Frontal cortex (tissue), 4 donors: ENCODE measurements around the gene RNF157. TPM values are rescaled to one million over a fixed set of nuclear protein-coding genes. Genes with fewer than 3 reads are reported as not detected.

ENCODE experiments used
- DNase-seq, 2 donors: peaks; one replicate each; pipeline ENCODE4 v3.0.0; 2012; ENCODE audit warnings: low spot score in 2 of 2
- FAIRE-seq: peaks from 2 replicates; lab custom pipeline; 2012; peaks lifted over from hg19 to GRCh38; lab: Jason Lieb, UNC
- total RNA-seq: library from RNA; depleted of rRNA; stranded (reverse); fragments of >200 nt; gene quantifications from one replicate; pipeline ENCODE4 v1.2.3, GENCODE V29; 2014
- donor health status: control.
- donor health status: control.
- donor health status: control.

Gene RNF157
- 18.3 TPM for total RNA-seq

- DNase-seq (peak; percentile 92 to 95), FAIRE-seq (no peak)
Measured at GRCh38 chr17:76240461-76241203, at the start of gene RNF157. Gene RNF157 (minus strand): TSS chr17:76240493. CDS start chr17:76240240, 253 bp downstream.

GRCh38 chr17:76281573-76282371 lies 41.5 kb upstream of the RNF157 start:
- FAIRE-seq (no peak), DNase-seq (no peak)

DNA sequence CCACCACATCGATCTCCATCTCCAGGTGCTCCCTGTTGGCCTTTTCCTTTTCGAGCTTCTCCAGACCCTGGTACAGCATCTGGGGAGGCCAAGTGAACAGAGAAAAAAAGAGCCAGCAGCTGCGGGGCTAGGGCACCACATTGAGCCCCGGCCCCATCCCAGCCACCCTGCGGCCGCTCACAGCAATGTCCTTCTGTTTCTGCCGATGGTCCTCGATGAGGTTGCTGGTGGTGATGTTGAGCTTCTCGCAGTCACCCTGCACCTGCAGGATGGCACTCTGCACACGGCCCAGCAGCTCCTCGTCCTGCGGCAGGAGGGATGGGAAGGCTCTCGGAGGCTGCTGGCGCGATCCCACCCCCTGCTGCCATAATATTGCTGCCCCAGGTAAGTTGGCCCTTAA lies 40.4 kb upstream of the RNF157 start:
- FAIRE-seq, result no peak

GRCh38 chr17:76279742-76280287 lies 39.5 kb upstream of the RNF157 start:
- no peak for DNase-seq
- no peak for FAIRE-seq

More for the DNA sequence above, 40.4 kb upstream of the RNF157 start:
- no peak for DNase-seq

DNA sequence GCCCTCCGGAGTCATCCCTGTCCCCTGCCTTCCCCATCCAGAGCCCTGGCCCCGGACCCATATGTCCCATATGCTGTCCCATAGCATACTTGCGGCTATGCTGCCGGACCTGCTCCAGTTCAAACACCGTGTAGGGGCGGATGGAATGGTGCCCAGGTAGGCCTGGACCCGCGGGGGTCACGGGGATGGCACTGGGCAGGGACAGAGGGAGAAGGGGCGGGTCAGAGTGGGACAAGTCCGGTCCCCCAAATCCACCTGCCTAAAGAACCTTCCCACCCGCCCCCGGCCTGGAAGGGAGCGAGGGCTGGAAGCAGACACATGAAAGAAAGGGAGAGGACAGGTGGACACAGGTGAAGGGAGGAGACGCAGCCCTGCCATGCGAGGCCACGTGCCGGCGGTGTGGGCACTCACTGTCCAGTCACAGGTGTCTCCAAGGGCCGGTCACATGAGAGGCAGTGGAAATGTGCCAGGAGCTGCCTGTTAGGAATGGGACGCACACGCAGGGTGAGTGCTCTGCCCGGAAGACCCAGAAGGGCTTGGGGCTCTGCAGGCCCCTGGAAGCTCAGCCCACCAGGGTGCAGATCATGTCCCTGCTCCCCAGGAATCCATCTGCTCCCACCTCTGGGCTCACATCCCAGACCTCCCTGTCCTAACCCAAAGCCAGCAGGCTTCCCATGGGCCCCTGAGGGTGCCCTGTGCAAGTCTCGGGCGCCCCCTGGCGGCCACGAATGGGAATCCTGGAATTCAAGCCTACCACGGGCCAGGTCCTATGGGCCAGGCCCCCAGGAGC lies 38.9 kb upstream of the RNF157 start:
- FAIRE-seq (no peak), DNase-seq (peak; percentile 79 to 93)

DNA sequence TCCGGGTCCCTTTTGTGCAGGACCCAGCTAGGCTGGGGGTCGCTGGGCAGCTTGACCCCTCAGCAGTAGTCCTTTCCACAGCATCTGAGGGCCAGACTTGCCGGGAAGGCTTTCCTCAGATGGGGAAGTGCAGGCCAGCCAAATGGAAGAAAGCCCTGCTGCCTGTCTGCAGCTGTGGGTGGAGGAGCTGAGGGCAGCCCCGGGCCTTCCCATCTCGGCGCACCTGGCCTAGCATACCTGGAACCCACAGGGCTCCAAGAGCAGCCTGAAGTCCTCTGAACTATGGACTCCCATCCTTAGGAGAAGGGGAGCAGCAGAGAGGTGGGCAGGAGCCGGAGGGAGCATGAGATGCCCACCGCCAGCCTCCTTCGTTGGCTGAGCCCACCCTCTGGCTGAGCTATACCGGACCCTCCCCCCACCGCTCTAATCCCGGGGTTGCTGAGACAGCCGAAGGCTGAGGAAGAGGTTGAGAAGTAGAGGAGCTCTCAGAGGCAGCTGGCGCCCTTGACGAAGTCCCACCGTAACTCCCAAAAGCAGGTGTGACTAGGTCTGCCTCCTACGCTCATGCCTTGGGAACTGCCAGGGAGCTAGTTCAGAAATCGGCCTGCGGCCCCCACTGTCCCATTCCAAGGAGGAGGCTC lies 38.1 kb upstream of the RNF157 start:
- DNase-seq, result no peak
- no peak for FAIRE-seq

DNA sequence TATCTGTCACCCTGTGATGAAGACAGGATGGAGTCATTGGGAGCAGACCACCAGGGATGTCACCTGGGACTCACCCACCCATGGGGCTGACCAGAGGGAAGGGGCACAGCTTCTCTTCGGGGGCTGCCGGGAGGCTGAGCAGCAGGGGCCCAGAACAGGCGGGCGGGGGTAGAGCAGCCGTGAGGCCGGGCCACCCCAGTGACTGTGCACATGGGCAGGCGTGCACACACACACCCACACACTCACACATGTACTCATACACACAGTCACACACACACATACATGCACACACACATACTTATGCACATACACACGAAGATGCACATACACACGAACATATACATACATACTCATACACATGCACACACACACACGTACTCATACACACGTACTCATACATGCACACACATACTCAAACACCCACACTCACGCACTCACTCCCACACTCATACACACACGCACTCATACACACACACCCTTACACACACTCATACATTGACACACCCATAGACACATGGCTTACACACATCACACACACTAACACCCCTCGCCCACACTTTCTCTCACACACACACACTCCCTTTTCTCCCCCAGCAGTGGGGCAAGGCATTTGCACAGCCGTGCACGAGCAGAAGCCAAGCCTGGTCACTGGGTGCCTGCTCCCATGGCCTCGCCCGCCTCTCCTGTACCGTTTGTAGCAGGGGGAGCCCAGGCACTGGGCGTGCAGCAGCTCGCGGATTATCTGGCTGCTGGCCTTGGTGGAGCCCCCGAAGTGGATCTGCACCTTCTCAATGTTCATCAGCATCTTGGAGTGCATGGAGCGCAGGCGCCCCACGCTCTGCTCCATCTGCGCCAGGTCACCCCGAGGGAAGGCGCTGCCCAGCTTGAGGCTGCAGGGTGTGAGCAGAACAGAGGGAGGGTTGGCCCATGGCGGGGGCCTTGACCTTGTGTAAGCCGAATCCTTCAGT lies 37.3 kb upstream of the RNF157 start:
- FAIRE-seq (no peak), DNase-seq (no peak)

GRCh38 chr17:76276461-76277299 lies 36.4 kb upstream of the RNF157 start:
- FAIRE-seq (no peak), DNase-seq (no peak)

DNA sequence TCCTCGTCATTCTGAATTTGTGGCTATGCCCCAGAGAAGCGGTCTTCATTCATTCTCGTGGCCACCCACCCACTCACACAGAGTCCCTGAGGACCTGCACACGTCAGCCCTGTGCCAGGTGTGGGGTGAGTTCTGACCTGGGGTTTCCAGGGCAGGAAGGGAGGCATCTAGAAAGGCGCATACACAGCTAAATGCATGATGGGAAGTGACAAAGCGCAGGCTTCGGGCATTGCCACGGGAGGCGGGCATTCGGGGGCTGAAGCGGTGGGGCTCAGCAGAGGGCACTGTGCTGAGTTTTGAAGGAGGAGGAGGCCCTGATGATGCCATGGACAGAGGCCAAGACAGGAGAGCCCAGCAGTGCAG lies 35.8 kb upstream of the RNF157 start:
- FAIRE-seq (no peak), DNase-seq (no peak)

DNA sequence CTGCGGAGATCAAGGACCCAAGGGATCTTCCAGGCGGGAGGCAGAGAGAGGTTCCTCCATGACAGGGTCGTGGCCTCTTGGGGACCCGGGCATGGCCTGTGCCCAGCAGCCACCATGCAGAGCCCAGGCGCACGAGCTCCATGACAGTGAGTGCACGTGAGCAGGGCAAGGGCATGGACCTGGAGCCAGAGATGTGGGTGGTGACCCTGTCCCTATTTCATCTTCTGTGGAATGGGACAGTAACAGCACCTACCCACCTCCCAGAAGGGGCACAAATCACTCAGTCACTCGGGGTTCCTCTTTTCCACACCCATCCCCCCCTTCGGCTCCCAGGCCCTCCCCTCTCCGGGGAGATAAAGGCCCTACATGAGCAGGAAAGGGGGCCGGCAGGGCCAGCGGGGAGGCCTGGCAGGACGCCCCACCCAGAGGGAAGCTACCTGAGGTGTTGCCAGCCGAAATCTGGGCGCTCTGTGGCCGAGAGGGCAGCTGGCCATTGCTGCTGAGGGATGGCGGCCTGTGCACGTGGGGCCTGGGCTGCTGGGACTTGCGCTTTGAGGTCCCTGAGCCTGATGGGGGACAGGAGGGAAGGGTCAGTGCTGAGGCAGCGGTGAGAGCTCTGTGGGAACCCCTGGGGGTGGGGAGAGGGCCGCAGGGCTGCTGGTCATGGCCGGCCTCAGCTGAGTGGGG lies 35.2 kb upstream of the RNF157 start:
- FAIRE-seq (no peak), DNase-seq (no peak)

GRCh38 chr17:76274112-76274956 lies 34.0 kb upstream of the RNF157 start:
- DNase-seq (no peak), FAIRE-seq (no peak)

GRCh38 chr17:76273445-76274111 lies 33.3 kb upstream of the RNF157 start:
- DNase-seq, result no peak
- no peak for FAIRE-seq

DNA sequence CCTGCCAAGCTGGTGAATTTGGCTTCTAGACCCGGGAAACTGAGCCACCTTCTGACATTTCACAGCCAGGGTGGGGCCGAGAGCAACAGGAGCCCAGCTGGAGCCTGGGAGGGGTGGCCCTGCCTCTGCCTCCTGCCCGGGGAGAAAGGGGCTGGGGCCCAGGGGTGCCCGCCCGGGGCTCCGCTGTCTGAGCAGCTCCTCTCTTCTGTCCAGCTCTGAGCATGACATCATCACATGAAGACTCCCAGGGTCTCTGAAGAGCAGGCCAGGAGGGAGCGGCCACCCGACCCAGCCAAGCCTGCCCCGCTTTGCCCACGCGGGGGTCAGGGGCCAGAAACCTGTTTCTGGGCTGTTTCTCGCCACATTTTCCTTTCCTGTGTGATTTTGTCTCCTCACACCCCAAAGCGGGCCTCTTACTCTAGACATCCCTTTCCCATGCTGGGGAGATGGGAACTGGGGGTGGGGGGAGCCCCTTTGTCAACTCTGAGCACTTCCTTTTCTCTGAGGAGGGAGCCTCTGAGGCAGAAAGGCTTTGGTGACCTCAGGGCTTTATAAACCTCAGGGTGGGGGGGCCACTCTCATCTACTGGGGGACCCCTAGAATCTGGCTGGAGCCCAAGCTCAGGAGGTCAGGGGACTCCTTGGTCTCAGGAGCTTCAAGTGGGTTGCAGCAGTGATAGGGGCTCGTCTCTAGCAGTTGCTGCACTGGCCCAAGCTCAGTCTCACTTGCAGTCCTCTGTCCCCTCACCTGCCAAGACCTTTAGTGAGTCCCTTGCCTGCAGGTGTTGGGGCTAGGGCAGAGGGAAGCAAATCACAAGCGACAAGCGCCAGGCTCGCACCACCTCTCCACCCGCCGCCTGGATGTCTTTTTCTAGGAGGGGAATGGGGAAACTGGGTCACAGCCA lies 32.5 kb upstream of the RNF157 start:
- FAIRE-seq (no peak), DNase-seq (no peak)

DNA sequence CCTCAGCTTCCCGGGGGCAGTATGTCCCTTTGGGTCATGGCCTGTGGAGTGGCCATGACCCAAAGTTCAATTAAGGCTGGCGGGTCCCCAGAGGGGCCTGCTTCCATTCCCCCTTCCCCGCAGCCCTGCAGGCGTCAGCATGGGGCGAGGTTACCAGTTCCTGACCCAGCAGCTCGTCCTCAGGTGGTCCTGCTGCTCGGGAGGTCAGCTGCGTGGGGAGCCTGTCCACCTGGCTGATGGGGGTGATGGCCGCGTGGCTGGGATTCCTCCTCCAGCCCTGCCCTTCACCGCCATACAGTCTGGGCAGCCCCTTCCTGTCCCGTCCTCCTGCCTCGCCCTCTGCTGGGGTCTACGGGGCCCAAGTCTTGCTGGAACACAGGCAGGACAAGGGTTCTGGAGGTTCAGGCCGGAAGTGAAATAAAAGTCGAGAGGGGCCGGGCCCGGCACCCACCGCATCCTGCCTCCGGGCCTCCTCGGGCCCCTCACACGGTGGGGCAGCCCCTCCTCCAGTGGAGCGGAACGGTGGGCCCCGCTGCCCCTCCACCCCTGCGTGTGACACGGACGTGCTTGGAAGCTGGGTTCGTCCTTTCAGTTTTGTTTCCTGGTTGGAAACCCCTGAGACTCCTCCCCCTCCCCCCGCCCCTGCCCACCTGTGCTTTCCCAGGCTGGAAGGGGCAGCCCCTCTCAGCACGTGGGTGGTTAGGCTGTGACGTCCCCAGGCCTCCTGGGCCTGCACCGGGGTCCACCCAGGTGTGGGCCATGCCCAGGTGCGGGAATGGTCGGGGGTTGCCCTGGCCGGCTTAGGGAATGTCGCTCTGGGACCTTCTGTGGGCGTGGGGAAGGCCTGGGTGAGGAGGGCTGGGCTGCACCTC lies 31.6 kb upstream of the RNF157 start:
- DNase-seq (no peak), FAIRE-seq (no peak)
